ENCODE results near the gene IQSEC3. TPM values are rescaled to one million over a fixed set of nuclear protein-coding genes. Genes with fewer than 3 reads are reported as not detected.

Gene IQSEC3
- total and polyA plus RNA-seq, 2 of the 13 experiments (the other 11 are each of a cell fraction or from before 2014, with no cell fraction given): not detected

DNA sequence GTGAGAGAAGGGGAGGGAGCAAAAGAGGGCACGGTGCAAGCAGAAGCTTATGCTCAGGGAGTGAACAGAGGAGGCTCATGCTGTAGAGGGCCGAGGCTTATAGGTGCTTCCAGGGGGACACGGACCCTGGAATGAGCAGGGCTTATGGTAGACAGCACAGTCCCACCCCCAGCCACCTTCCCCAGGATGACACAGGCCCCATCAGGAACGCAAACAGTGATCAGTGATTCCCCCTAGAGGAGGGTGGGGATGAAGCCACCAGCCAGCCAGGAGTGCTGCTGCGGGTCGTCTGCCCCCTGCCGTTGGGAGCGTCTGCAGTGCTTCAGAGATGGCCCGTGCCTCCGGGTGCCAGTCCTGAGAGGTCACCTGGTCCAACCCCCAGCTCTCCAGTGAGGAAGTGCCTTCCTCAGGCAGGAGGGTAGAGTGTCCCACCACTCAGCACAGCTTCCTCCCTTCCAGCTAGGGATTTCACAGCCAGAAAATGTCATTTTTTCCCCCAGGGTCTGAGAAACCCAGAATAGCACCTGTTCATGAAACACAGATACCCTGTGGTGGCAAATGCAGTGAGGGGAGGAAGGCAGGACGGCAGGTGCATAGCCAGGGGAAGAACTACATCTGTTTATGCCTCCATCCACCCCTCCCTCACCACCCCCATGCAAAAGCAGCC, 86.6 kb downstream of the IQSEC3 start (continued):
- TF ChIP-seq, protein P1, sequence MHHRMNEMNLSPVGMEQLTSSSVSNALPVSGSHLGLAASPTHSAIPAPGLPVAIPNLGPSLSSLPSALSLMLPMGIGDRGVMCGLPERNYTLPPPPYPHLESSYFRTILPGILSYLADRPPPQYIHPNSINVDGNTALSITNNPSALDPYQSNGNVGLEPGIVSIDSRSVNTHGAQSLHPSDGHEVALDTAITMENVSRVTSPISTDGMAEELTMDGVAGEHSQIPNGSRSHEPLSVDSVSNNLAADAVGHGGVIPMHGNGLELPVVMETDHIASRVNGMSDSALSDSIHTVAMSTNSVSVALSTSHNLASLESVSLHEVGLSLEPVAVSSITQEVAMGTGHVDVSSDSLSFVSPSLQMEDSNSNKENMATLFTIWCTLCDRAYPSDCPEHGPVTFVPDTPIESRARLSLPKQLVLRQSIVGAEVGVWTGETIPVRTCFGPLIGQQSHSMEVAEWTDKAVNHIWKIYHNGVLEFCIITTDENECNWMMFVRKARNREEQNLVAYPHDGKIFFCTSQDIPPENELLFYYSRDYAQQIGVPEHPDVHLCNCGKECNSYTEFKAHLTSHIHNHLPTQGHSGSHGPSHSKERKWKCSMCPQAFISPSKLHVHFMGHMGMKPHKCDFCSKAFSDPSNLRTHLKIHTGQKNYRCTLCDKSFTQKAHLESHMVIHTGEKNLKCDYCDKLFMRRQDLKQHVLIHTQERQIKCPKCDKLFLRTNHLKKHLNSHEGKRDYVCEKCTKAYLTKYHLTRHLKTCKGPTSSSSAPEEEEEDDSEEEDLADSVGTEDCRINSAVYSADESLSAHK (CRISPR knock-in tag; IDR thresholded peaks at IDR 0.05; ENCODE audit: borderline replicate concordance): no peak
- TF ChIP-seq ZNF816 (CRISPR knock-in tag; IDR thresholded peaks at IDR 0.05; ENCODE audit: borderline replicate concordance) (no peak), RBM39 (IDR thresholded peaks at IDR 0.05; ENCODE audit: low read depth, low read length, poor library complexity, severe bottlenecking) (peak; percentile 66), KAT7 (CRISPR knock-in tag; IDR thresholded peaks at IDR 0.05; ENCODE audit: borderline replicate concordance) (no peak), ZNF605 (CRISPR knock-in tag; IDR thresholded peaks at IDR 0.05) (no peak), RFX3 (CRISPR knock-in tag; IDR thresholded peaks at IDR 0.05) (no peak), AHR (CRISPR knock-in tag; IDR thresholded peaks at IDR 0.05) (no peak), SIN3B (IDR thresholded peaks at IDR 0.05; ENCODE audit: low read length) (no peak), ZNF768 (CRISPR knock-in tag; IDR thresholded peaks at IDR 0.05) (no peak), RBAK (CRISPR knock-in tag; IDR thresholded peaks at IDR 0.05) (no peak), ZSCAN20 (CRISPR knock-in tag; IDR thresholded peaks at IDR 0.05; ENCODE audit: borderline replicate concordance) (no peak), MED13 (CRISPR knock-in tag; IDR thresholded peaks at IDR 0.05) (no peak), ZNF709 (CRISPR knock-in tag; IDR thresholded peaks at IDR 0.05) (no peak), TBX2 (CRISPR knock-in tag; IDR thresholded peaks at IDR 0.05; ENCODE audit: borderline replicate concordance) (no peak; the same call in 1 of the 2 replicates), MXD3 (CRISPR knock-in tag; IDR thresholded peaks at IDR 0.05) (no peak), SAP130 (CRISPR knock-in tag; IDR thresholded peaks at IDR 0.05; ENCODE audit: low read depth) (peak; percentile 36; the same call in 1 of the 2 replicates)
- TF ChIP-seq, protein P2, sequence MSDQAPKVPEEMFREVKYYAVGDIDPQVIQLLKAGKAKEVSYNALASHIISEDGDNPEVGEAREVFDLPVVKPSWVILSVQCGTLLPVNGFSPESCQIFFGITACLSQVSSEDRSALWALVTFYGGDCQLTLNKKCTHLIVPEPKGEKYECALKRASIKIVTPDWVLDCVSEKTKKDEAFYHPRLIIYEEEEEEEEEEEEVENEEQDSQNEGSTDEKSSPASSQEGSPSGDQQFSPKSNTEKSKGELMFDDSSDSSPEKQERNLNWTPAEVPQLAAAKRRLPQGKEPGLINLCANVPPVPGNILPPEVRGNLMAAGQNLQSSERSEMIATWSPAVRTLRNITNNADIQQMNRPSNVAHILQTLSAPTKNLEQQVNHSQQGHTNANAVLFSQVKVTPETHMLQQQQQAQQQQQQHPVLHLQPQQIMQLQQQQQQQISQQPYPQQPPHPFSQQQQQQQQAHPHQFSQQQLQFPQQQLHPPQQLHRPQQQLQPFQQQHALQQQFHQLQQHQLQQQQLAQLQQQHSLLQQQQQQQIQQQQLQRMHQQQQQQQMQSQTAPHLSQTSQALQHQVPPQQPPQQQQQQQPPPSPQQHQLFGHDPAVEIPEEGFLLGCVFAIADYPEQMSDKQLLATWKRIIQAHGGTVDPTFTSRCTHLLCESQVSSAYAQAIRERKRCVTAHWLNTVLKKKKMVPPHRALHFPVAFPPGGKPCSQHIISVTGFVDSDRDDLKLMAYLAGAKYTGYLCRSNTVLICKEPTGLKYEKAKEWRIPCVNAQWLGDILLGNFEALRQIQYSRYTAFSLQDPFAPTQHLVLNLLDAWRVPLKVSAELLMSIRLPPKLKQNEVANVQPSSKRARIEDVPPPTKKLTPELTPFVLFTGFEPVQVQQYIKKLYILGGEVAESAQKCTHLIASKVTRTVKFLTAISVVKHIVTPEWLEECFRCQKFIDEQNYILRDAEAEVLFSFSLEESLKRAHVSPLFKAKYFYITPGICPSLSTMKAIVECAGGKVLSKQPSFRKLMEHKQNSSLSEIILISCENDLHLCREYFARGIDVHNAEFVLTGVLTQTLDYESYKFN (CRISPR knock-in tag; conservative IDR thresholded peaks at IDR 0.05): no peak
- TF ChIP-seq, protein P3, sequence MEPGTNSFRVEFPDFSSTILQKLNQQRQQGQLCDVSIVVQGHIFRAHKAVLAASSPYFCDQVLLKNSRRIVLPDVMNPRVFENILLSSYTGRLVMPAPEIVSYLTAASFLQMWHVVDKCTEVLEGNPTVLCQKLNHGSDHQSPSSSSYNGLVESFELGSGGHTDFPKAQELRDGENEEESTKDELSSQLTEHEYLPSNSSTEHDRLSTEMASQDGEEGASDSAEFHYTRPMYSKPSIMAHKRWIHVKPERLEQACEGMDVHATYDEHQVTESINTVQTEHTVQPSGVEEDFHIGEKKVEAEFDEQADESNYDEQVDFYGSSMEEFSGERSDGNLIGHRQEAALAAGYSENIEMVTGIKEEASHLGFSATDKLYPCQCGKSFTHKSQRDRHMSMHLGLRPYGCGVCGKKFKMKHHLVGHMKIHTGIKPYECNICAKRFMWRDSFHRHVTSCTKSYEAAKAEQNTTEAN (CRISPR knock-in tag; conservative IDR thresholded peaks at IDR 0.05): no peak
